Measurements from ENCODE around the gene FBXW7.

FBXW7 gene

DNA sequence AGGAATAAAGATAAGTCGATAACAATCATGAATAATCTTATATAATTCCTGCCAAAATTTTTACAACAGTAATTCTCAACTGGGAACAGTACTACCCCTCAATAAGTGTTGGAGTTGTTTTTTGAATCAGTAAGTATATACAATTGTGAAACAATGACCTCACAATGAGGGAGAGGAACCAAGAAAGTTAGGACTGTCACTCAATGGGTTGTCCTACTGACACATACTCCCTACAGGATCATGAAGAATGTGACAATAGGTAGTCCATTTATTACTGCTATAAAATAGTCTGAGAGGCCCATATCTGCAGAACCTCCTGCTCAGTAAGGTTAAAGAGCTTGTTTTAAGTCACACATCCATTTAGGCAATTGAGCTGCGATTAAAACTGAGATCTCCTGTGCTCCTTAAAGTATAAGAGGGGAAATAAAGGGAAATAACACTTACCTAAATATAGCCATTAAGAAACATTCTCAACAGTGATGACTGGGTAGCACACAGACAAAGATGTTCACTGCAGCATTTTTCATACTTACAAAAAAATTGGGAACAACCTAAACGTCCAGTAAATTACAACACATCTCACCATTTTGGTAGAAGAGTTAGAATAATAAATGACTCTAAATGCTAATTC, 26.2 kb downstream of the FBXW7 start:
- no peak for DNase-seq

DNA sequence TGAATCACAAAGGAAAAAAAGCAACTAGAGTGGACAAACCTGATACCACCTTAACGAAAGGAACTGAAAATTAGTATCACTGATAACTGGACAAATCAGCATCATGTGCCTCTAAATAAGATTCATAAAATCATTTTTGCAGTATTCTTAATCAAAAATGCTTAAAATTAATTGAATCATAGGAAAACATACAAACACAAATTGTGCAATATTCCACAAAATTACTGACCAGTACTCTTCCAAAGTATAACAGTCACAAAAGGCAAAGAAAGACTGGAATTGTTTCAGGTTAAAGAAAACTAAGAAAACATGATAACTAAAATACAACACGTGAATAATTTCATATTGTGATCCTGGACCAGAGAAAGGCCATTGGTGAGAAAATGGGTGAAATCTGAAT, 27.1 kb downstream of the FBXW7 start:
- no peak for DNase-seq

DNA sequence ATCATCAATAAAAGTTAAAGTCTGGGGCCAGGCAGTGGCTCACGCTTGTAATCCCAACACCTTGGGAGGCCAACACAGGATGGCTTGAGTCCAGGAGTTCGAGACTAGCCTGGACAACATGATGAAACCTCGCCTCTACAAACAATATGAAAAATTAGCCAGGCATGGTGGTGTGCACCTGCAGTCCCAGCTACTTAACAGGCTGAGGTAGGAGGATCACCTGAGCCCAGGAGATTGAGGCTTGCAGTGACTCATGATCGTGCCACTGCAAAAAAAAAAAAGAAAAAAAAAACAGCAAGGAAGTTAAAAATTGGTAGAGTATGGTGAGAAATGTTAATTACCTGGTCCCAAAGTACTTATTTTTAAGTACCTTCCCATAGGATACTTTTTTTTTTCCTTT, 27.5 kb downstream of the FBXW7 start:
- DNase-seq: no peak

DNA sequence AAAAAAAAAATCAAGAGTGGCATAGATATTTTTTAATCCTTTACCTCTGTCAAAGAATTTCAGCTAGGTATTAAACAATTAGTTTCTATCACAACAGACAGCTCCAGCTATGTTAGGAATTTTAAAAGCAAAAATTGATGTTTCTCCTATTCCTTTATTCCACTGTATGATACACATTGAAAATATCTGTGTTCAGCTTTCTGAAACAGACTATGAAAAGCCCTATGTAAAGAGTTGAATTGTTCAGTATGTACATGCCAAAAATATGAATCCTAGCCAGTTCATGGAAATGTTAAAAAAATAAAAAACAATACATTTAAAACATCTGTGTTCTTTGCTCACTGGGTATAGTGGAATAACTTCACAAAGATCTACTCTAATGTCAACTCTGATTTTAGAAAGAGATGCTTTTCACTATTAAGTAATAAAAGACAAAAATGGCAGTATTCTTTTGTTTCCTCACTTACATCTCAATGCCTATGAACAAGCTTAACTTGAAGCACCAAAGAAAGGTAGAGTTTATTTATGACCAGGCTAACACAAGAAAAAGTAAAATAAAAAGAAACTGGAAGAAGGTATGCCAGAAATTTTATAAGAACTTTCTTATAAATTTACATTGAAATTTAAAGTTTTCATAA, 32.1 kb downstream of the FBXW7 start:
- no peak for DNase-seq

DNA sequence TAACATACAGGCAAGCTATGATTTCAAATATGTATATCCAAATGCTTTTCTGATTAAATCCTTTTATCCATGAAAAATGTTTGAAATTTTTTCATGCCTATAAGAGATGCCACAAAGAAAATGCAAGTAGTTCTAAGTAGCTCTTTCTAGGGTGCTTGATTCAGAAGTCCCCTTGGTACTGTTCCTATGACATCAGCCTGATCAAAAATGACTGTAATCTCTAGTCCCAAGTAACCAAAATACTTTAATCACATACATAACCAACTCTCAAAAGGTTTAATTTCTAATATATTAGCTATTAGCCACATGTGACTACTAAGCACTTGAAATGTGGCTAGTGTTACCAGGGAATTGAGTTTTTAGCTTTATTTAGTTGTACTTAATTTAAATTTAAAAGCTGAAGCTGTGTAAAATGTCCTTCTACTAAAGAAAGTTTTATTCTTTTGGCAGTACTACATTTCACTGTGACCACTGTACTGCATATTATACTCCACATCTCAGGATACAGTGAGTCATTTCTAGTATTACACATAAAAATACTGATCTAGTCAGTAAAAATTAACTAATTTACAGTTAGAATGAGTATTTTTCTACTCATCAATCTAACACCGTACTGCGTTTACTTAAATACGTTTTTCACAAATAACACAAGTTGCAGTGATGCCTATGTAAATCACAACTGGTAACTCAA, 33.9 kb downstream of the FBXW7 start:
- DNase-seq: no peak

DNA sequence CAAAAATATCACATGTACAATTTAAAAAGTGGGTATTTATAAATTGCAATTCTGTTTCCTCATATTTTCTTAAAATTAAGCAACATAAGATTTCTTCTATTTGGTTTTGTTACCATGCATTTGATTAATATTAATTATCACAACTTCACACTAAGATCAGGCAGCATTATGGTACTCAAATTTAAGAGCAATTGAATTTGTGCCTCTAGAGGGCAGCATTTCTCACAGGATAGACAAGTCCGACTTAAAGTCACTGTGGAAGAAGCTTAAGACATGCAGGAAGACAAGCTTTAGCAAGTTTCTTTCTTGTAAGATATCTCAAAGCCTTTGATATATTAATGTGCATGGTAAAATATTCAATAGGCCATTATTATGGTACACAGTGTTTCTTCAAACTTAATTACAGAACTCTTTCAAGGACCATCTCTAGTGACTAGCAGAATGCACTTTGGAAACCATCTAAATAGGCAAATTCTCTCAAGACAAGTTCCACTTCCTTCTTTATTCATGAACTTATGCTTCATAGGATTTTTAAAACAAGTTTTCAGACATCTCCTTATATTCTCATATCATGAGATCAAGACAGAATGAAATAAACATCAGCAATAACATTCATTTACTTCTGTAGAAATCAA, 35.0 kb downstream of the FBXW7 start:
- no peak for DNase-seq

DNA sequence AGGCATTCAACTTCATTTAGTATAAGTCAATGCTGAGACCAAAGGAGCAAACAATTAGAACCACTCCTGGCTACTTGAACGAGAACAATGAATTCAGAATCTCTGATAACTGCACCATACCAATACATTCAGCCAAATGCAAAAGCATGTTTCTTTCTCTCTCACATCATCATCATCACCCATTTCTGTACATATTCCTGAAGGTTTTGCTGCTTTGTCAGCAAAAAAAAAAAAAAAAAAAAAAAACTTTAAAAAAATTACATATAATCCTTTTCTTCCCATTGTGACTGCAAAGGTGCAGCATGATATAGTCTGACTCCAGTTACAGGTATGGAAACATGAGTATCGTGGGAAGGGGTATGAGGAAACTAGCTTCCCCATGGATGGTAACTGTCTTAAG, 35.6 kb downstream of the FBXW7 start:
- DNase-seq: no peak

DNA sequence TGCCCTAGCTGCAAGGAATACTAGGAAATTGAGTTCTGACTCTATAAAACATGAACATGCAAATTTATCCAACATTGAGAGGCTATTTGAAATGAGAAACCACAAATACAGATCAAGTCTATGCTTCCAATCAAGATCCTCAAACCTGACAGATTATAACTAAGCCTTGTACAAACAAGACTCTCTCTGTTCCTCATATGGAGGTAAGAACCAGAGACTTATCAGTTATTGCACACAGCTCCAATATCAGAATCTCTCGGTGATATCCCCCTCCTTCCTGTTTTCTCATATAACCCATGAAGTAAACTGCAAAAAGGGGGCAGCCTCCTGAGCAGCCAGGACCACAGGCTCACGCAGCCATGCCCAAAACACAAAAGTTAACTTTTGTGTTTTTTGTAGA, 36.5 kb downstream of the FBXW7 start:
- DNase-seq: no peak

DNA sequence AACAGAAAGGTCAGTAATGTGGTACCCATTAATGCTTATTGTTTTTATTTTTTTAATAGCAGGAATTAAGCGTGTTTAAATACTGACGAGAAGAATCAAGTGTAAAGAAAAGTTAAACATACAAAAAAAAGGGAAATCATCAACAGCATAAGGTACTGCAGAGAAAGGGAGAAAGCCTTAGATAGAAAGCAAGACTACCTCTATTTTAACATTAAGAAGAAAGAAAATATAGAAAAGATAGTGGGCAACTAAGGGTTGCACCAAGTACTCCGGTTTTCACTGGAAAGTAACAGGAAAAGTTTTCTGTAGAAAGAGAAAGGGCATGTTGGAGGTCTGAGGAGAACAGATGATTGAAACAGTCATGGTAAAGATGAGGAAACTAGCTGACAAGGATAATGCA, 41.9 kb downstream of the FBXW7 start:
- no peak for DNase-seq

DNA sequence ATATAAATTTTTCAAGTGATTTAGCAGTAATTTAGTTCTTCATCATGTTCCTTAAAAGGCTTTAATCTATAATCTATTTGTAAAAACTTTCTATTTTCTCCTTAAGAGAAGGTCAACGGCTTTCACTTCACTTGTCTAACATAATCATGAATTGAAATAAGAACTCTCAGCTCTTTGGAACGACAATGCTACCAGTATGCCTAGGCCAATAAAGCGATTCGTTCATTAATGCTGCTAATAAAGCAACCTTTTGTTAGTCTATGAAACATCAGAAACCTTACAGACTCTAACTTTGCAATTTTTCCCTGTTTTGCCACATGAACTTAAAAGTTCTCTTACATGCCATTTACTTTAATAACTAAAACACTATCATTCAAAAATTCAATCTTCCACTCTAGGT, 47.6 kb downstream of the FBXW7 start:
- no peak for DNase-seq

DNA sequence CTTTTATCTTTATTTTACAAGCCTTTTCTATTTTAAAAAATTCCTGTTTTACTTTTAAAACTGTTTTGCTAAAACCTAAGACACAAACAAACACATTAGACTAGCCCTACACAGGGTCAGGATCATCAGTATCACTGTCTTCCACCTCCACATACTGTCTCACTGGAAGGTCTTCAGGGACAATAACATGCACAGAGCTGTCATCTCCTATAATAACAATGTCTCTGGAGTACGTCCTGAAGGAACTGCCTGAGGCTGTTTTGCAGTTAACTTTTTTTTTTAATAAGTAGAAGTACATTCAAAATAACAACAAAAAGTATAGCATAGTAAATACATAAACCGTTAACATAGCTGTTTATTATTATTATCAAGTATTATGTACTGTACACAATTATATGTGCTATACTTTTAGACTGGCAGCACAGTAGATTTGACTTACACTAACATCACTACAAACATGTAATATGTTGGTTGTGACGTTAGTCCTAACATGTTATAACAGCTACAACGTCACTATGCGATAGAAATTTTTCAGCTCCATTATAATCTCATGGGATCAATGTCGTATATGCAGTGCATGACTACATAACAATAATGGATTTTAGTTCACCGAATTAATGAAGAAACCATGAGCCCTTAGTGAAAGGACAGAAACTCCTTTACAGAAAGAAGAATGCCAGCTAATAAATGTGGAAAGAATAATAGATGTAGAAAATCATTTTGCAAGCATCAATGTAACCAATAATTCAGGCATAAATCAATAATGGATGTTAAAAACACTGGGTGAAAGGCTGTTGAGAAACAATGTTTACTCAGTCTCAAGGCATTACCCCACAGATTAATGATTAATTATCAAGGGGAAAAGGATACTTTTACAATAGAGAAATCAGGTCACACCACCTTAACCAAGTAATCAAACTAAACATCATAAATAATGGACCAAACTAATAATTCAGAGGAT, 49.2 kb downstream of the FBXW7 start:
- no peak for DNase-seq

DNA sequence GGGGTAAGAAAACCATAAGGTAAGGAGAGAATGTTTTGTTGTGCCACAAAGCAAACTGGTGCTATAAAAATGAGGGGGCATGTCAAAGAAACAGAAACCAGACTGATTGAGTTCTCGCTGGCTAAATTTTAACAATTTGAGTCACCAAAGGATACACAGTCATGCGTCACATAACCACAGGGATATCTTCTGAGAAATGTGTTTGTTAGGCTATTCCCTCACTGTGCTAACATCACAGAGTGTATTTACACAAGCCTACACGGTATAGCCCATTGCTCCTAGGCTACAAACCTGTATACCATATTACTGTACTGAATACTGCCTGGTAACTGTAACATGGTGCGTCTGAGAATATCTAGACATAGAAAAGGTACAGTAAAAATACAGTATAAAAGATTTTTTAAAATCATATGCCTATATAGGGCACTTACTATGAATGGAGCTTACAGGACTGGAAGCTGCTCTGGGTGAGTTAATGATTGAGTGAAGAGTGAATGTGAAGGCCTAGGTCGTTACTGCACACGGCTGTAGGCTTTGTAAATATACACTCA, 50.1 kb downstream of the FBXW7 start:
- DNase-seq: no peak

DNA sequence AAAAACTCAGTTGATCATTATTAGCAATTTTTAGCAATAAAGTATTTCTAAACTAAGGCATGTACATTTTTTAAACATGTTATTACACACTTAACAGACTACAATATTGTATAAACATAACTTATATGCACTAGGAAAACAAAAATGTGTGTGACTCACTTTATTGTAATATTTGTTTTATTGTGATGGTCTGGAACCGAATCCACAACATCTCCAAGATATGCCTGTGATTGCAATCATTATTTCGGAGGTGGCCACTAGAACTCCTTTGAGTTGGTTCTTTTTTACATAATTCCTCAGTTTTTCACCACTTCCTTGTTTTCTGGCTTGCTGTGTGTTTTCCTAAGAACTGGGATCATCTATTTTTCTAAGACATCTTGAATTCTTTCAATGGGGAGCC, 53.7 kb downstream of the FBXW7 start:
- no peak for DNase-seq

DNA sequence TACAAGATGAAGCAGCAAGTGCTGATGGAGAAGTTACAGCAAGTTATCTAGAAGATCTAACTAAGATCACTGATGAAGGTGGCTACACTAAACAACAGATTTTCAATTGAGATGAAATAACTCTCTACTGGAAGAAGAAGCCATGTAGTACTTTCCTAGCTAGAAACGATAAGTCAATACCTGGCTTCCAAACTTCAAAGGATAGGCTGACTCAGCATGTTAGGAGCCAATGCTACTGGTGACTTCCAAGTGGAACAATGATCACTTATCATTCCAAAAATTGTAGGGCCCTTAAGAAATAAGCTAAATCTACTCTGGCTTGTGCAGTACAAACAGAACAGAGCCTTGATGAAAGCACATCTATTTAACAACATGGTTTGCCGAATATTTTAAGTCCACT, 55.0 kb downstream of the FBXW7 start:
- no peak for DNase-seq

DNA sequence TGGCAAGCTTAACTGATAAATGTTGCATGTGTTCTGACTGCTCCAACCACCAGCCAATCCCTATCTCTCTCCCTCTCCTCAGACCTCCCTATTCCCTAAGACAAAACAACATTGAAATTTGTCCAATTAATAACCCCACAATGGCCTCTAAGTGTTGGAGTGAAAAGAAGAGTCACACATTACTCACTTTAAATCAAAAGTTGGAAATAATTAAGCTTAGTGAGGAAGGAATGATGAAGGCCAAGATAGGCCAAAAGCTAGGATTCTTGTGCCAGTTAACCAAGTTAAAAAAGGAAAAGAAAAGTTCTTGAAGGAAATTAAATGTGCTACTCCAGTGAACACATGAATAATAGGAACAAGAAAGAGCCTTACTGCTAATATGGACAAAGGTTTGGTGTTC, 55.6 kb downstream of the FBXW7 start:
- no peak for DNase-seq

DNA sequence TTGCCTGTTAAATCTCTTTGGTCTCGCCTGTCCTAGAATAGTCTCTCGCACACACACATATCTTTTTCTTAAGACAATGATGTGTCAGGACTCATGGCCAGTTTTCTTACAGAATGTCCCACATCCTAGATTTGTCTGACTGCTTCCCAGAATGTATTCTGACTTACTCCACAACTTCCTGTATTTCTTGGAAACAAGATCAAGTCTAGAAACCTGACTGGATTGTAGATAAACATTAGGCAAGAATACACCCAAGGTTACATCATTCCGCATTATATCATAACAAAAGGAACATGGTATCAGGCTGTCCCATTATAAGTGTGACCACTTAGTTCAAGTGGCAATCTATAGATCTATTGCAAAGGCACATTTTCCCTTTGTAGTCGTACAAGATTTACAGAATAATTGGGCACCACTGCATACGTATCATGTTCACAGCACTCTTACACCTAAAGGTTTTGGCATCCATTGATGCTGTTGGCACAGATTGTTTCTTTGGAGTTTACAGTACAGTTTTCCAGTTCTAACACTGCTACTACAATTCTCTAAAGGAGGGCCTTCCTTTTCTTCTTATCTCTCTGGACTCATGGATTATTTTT, 56.4 kb downstream of the FBXW7 start:
- DNase-seq: no peak

DNA sequence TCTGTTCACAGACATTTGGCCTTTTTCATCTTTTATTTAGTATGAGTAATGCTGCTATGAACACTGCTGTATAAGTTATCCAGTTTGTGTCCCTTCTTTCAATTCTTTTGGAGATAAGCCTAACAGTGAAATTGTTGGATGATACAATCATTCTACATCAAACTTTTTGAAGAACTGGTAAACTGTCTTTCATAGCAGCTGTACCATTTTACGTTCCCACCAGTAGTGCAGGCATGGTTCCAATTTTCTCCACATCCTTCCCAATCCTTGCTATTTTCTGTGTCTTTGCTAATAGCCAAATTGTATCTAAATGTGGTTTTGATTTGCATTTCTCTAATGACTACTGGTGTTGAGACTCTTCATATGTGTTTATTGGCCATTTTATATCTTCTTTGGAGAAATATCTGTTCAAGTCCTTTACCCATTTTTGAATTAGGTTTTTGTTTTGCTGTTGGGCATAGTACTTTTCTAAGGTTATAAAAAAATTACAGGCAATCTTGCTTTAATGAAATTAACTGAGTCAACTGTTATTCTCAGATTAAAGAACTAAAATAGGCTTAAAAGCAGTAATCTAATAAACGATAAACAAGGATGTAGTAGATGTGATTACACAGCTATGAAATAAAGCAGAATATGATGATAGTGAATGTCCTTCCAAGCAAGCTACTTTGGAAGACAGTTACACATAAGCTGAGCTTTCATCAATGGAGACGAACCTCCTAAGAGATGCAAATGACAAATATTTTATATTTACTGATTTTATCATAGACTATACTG, 57.2 kb downstream of the FBXW7 start:
- no peak for DNase-seq

DNA sequence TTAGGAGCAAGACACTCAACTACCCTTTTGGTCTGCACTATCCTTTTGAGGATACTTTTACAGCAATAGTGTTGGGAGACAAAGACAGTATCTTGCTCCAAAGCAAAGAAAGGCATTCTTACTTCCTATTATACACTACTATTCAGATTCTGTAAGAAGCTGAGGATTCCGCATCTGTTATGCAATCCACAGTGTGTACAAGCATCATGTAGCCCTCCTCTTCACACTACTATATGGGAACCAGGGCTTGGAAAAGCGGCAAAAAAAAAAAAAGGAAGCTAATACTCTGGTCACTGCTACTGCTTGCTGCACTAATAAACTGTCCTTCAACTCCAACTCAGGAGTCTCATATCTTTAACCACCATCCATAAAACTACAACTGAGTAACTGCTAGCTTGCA, 59.1 kb downstream of the FBXW7 start:
- no peak for DNase-seq

DNA sequence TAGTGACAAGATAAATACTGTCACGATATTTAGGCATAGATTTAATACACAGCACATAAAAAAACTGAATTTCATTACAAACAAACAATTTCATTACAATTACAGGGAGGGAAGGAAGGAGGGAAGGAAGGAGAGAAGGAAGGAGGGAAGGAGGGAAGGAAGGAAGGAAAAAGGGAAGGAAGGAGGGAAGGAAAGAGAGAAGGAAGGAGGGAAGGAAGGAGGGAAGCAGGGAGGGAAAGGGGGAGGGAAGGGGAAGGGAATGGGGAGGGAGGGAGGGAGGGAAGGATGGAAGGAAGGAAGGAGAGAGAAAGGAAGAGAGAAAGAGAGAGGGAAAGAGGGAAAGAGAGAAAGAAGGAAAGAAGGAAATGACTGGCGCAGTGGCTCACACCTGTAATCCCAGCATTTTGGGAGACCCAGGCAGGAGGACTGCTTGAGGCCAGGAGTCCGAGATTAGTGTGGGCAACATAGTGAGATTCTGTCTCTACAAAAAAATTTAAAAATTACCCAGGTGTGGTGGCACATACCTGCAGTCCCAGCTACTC, 64.6 kb downstream of the FBXW7 start:
- DNase-seq: no peak

DNA sequence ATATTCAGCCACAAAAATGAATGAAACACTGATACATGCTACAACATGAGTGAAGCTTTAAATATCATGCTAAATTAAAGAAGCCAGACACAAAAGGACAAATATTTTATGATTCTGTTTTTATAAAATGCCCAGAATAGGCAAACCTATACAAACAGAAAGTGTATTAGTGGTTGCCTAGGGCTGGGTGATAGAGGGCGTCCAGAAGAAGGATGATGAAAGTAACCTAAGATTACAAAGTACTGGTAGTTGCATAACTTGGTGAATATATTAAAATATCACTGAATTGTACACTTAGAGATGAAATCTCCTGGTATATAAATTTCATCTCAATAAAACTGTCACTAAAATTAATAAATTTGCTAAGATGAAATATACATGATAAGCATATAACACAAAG, 67.5 kb downstream of the FBXW7 start:
- no peak for DNase-seq

DNA sequence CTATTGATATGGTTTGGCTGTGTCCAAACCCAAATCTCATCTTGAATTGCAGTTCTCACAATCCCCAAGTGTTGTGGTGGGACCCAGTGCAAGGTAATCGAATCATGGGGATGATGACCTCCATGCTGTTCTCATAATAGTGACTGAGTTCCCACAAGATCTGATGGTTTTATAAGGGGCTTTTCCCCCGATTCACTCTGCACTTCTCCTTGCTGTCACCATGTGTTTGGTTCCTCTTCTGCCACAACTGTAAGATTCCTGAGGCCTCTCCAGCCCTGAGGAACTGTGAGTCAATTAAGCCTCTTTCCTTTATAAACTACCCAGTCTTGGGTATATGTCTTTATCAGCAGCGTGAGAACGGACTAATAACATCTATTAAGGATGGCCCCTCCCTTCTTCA, 68.8 kb downstream of the FBXW7 start:
- no peak for DNase-seq
